ENCODE measurements around the gene FGF2.
"Not testable (repeated sequence)": the region's sequence is repeated elsewhere in the genome, so short reads cannot be mapped to it uniquely, and the experiment has no call there.

FGF2 gene

GRCh38 chr4:122922877-122923511 lies 96.4 kb downstream of the FGF2 start:
- DNase-seq (ENCODE audit: low read depth in 2 of 2) = peak; percentile 76 to 78

DNA sequence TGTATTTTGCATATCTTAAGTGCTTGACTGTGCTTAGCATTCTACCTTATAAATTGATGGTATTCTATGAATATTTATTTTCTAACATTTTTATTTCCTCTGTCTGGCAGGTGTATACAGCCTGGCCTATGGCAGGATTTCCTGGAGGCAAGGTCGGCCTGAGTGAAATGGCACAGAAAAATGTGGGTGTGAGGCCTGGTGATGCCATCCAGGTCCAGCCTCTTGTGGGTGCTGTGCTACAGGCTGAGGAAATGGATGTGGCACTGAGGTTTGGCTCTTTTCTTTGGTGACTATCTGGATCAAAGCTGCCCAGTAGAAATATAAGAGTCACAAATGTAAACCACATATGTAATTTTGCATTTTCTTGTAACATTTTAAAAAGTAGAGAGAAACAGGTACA lies 102.3 kb downstream of the FGF2 start:
- no peak for DNase-seq (ENCODE audit: low read depth in 2 of 2)

DNA sequence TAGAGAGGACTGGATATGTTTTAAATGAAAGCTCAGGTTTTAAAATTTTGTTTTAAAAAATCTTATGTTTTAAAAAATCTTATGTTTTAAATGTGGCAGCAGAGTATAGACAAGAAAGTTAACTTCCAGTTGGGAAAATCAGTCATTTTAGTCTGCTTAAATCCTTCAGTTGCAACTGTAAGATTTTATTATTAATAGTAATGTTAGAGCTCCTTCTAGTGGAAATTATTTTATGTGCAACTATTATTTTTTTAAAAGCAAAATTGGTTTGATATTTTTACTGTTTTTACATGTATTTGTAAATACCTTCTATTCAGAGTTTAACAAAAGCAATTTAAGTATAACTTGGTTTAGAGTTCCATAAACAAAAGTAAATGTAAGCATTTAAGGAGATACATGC lies 104.2 kb downstream of the FGF2 start:
- no peak for DNase-seq (ENCODE audit: low read depth in 2 of 2)

DNA sequence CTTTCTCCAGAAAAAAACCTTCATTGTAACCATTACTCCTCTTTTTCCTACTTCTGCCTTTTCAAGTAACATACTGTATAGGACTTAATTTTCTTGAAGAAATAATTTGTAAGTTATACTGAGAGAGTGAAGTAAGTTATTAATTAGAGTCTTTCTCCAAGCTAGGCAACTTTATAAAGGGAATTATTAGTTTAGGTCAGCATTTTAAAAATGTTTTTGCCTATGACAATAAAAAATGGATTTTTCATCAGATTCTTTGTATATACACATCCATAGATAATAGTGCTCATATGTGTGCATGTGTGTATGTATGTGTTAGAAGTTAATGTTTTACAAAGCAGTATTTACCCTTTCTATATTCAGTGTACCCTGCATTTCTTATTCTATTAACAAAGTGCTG lies 106.1 kb downstream of the FGF2 start:
- no peak for DNase-seq (ENCODE audit: low read depth in 2 of 2)

- DNase-seq (ENCODE audit: low read depth in 2 of 2) = not testable (repeated sequence)
Measured at GRCh38 chr4:122945136-122945535, 118.5 kb downstream of the FGF2 start.

DNA sequence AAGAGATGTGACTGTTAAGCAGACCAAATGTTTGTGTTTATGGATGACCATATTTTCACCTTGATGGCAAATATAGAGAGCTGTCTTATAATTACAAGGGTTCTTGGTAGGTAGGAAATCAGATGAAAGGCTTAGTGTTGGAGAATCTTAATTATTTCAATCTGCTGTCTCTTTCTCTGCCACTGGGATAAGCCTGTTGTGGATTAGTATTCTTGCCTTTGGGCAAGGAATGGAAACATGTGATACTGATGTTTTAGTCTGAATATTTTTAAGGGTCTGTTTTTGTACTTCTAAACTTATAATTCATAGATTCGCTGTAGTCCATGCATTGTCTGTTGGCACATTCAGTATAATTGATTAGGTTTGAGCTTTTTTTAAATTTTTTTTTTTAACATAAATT lies 119.5 kb downstream of the FGF2 start:
- DNase-seq (ENCODE audit: low read depth in 2 of 2) = no peak

All from activated CD4-positive, alpha-beta T cell treated with anti-CD3 and anti-CD28 coated beads for 24 hours (primary cell).